GM19455 (cell line): ENCODE data around the gene PRM1.

Experiments used
- ATAC-seq: cut with Tn5 transposase; IDR thresholded peaks from one replicate; pipeline ENCODE4 v1.9.1; 2021; ENCODE audit not compliant: unreplicated experiment

Gene PRM1

DNA sequence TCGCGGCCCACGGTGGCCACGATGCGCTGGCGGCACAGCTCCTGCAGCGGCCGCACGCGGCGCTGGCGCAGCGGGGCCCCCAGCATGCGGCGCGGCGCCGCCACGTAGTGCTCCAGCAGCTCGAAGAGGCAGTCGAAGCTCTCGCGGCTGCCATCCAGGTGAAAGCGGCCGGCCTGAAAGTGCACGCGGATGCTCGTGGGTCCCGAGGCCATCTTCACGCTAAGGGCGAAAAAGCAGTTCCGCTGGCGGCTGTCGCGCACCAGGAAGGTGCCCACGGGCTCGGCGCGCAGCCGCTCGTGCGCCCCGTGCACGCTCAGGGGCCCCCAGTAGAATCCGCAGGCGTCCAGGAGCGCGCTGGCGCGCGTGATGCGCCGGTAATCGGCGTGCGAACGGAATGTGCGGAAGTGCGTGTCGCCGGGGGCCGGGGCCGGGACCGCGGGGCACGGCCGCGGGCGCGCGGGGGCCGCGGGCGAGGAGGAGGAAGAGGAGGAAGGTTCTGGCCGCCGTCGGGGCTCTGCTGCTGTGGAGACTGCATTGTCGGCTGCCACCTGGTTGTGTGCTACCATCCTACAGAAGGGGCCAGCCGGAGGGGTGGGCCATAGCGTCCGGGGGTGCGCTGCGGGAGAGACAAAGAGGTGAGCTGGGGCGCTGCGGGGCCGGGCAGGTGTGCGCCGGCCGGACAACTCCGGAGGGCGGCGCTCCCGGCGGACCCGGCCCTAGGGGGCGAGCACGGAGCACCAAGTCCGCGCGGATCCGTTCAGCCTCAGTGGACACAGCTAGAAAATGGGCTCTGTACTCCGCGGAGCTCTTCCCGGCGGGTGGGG lies 26.0 kb downstream of the PRM1 start:
- ATAC-seq, result no peak

DNA sequence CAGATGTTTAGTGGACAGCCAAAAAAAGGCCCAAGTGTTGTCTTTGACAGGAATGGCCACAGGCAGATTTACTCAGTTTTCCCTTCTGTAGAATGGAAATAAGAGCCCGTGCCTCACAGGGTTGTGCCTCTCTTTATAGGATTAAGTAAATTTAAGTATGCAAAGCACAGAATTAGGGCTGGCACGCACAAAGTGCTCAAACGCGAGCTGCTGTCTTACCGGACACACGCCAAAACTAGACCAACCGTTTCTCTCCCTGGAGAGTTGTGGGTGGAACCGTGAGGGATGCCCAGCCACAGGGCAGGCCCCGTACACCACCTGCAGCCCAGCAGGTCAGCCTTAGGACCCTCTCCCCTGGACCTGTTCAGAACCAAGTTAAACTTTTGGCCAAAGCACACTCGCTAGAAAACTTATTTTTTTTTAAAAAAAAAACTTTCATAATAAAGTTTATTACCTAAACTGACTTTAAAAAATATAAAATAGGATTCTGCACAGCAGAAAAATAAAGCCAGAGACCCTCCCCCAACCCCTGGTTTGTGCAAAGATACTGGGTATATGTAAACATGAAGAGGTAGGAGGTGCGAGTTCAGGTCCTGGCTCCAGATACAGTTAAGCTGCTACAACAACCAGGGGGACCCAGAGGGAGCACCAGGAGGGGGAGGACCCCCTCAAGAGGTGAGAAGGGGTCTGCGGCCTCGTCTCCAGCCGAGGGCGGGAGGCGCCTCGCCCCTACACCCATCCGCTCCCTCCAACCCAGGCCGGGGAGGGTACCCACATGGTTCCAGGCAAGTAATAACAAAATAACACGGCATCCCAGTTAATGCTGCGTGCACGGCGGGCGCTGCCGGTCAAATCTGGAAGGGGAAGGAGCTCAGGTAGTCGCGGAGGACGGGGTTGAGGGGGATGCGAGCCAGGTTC lies 26.9 kb downstream of the PRM1 start:
- ATAC-seq, result no peak

DNA sequence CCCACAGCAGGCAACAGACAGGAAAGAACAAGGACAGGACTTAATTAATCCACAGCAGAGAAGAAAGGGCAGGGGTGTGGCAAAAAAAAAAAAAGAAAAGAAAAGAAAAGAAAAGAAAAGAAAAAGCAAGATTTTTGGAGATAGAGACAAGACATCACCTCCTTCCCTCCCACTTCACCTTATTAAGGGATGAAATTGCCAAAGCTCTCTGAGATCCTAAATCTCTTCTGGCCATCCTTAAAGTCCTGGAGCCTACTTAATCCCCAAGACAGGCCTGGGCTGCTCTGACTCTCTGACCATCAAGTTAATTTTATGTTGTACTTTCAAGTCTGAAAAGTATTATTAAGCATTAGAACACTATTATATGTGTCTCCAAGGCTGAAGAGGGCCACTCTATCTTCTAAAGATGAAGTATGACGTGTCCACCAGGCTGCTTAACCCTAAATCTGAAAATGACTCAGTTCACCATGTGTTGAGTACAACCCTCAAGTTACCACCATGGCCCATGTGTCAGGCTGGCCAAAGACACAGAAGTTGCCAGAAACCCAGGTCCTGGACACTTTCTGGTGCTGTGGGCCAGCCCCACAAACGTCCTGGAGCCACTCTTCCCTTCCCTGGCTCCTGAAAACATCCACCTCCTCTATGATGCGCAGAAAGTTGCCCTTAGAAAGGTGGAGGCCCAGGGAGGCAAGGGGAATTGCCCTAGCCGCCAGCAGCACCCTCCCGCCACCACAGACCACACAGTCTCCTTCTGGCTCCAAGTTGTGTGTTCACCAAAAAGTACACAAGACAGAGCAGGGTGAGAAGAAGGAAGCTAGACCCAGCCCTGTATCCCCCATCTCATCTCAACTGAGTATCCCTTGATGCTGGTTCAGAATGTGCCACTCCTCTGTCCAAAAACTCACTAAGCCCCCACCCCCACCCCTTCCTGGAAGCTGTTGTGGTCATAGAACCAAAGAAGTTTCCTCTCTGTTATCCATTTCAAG lies 27.8 kb downstream of the PRM1 start:
- no peak for ATAC-seq

DNA sequence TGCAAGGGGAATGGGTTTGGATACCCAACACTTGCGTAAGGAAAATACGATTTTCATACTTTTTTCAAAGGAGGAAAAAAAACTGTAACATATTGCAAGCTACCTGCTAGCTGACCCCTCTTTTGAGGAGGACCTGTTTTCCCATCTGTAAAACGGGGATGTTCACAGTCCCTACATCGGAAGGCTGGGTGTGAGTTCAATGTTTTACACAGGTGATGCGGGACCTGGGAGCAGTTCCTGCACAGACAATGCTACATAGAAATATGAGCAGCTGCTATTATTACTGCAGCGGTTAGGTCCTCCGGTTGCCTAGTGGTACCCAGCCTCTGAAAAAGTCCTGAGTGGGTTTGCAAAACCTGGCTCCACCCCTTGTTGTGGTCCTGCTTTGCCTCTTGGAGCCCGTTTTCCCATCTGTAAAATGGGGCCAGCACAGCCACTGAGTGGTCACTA lies 28.6 kb downstream of the PRM1 start:
- ATAC-seq, result no peak

DNA sequence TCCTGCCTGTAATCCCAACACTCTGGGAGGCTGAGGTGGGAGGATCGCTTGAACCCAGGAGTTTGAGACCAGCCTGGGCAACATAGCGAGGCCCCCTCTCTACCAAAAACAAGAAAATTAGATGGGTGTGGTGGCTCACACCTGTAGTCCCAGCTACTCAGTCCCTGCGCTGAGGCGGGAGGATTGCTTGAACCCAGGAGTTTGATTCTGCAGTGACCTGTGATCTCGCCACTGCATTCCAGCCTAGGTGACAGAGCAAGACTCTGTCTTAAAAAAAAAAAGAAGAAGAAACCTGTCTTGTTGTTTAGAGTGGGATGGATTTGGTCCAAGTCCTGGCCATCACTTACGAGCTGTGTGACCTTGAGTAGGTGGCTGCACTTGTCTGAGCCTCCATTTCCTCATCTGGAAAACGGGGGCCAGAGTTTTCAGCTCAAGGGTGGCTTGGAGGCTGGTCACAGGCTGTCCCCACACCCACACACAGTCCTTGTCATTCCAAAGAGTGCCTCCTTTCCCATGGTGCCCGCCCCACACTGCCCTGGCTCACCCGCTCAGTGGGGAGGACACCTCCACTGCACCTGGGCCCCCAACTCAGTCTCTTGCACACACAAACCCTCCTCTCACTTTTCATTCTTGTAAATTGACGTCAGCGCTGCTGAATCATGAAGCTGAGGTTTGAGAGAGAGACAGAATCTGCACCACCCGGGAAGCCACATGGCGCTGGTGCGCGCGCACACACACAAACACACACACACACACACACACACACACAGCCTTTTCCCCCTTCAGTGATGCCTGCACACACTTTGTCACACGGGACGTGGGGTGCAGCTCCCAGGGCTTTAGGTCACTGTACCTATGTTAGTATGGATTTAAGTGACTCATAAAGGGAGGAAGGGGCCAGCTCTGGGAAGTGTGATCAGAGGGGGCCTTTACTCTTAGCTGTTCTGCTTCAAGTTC lies 29.3 kb downstream of the PRM1 start:
- ATAC-seq, result no peak

DNA sequence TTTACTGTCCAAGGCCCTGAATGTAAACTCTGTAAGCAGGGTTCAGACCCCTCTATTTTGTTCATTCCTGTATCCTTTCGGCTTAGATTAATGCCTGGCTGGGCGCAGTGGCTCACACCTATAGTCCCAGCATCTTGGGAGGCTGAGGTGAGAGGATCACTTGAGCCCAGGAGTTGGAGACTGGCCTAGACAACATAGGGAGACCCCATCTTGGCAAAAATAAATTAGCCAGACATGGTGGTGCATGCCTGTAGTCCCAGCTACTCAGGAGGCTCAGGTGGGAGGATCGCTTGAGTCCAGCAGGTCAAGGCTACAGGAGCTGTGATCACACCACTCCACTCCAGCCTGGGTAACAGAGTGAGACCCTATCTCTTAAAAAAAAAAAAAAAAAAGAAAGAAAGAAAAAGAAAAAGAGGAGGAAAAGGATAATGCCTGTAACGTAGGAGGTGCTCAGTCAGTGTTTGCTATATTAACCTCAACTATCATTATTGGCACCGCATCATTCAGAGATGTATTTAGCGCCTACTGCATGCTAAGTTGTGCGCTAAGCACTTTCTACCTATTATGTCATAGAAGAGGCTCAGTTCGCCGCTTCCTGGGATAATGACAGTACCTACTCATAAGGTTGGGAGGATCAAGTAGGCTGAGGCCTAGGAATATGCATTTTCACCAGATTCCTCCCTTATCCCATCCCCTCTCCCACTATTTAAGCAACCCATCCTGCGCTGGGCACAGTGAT lies 30.2 kb downstream of the PRM1 start:
- ATAC-seq, result no peak

DNA sequence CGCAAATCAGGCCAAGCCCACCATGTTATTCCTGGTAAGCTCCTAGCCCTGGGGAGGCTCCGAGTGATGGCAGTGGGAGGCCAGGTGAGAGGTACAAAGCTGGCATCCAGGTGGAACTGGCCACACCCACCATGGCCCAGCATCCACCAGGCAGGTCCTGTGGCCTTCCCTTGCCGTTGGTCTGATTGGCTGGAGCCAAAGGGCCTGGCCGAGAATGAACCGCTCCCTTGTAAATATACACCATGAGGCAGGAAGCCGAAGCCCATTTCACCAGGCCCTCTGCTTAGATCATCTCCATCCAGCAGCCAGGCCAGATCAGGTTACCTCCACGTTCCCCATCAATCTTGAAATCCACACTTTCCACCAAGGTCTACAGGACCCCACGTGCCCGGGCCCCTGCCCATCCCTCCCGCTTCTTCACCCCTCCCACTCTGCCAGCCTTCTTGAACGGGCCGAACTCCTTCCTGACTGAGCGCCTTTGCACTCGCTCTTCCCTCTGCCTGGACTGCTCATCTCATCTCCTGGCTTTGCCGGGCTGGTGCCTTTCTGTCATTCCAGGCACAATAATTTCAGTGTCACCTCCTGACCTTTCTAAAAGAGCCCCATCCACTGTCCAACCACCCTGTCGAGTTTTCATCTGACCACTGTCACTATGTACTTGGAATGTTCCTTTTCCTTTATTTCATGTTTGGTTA lies 30.9 kb downstream of the PRM1 start:
- no peak for ATAC-seq

DNA sequence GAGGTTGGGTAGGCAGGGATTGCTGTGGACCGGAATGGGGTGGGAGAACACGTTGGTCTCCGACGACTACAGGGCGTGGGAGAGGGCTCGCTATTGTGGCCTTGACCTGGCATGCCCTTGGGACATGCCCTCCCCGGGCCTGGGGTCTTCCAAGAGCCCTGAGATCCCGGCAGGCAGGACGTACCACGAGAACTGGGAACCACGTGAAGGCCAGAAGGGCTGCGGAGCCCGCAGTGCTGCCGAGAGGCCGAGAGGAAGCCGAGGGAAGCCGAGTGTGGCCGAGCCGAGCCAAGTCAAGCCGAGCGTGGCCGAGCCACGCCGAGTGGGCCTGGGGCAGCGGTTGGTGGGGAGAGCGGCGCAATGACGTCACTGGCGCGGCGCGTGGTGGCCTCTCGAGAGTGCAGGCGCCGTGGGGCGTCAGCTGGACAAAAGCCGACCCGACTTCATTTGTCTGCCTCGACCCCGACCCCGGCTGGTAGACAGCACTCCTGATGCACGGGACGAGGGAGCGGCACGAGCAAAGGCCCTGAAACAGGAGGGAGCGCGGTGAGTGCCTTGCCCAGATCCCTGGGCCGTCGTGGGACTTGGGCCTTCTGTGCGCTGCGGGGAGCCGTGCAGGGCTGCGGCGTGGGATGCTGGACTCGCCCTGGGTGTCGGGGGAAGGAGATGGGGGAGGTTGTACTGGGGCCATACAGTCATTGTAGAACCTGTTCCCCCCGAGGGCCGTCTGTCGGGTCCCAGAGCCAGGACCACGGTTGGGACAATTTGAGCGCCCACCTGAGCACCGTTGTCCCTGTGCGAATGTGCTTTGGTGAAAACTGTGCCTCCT lies 31.7 kb downstream of the PRM1 start:
- ATAC-seq, result no peak

DNA sequence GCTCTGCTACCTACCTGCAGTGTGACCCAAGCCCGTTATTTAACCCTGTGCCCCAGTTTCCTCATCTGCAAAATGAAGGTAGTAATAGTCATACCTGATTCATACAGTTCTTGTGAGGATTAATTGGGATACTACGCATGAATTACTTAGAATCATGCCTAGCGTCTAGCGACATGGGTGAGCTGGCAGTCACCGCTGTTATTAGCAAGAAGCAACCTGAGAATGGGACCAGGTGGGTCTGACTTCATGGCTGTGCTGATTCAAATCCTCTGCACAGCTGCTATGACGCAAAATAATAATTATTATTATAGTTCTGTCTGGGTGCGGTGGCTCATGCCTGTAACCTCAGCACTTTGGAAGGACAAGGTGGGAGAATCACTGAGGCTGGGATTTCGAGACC lies 33.0 kb downstream of the PRM1 start:
- ATAC-seq, result no peak

DNA sequence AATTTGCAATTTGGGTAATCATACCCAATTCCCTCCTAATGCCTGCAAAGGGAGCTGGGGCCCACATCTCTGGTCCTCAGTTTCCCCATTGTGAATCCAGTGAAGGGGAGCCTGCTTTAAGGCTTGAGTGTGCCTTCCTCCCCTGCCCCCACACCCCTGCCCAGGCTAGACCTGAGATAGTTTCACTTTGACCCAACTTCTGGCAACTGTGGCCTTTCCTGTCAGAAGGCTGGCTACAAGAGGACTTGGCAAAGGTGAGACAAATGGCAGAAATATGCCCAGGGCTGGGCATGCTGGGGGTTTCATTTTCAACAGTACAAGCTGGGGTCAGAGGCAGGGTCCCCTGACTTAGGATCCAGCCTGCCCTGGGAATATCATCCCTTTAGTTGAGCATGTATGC lies 35.1 kb downstream of the PRM1 start:
- ATAC-seq, result no peak

DNA sequence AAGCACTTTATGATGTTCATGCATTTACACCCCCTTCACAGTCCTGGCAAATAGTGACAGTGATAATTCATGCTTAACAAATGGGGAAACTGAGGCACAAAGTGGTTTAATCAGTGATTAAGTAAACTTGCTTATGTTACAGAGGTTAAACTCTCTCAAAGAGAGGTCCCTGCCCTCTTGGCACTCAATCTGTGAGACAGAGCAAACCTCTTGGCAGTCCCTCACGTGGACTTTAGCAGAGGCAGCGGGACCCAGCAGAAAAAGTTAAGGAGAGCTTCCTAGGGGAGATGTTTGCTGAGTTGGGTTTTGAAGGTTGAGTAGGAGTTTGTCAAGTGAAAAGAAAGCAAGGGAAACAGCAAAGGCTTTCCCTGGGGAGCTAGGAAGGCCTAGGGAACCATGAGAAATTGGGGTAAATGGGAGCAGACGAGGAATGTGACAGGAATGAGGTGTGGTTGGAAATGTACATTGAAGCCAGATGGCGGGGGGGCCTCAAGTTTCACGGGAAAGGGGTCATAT lies 35.9 kb downstream of the PRM1 start:
- ATAC-seq, result no peak

DNA sequence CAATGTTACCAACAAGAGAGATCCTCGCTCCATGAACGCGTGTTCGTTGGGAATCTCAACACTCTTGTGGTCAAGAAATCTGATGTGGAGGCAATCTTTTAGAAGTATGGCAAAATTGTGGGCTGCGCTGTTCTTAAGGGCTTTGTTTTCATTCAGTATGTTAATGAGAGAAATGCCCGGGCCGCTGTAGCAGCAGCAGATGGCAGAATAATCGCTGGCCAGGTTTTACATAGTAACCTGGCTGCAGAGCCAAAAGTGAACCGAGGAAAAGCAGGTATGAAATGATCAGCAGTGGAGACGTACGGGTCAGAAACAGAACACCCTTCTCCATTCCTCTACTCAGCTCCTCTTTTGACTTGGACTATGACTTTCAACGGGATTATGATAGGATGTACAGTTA lies 38.5 kb downstream of the PRM1 start:
- no peak for ATAC-seq

DNA sequence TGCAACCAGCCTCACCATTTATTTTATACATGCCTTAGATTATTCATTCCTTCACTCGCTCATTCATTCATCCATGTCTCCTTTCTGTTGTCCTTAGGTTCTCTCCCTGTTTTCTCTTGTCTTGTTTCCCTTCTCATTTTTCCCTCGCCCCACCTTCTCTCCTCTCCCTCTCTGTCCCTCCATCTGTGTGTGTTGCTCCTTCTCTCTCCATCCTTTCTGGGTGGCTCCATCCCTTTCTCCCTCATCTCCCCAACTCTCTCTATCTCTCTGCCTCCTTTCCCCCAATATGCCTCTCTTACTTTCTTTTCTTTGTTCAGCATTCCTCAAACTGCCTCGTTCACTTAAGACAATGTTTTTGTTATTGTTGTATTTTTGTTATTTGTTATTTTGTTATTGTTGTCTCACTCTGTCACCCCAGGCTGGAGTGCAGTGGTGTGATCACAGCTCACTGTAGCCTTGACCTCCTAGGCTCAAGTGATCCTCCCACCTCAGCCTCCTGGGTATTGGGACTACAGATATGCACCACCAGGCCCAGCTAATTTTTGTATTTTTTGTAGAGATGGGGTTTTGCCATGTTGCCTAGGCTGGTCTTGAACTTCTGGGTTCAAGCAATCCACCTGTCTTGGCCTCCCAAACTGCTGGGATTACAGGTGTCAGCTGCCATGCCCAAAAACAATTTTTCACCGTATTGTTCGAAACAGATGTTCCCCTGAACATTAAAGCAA lies 39.5 kb downstream of the PRM1 start:
- no peak for ATAC-seq

DNA sequence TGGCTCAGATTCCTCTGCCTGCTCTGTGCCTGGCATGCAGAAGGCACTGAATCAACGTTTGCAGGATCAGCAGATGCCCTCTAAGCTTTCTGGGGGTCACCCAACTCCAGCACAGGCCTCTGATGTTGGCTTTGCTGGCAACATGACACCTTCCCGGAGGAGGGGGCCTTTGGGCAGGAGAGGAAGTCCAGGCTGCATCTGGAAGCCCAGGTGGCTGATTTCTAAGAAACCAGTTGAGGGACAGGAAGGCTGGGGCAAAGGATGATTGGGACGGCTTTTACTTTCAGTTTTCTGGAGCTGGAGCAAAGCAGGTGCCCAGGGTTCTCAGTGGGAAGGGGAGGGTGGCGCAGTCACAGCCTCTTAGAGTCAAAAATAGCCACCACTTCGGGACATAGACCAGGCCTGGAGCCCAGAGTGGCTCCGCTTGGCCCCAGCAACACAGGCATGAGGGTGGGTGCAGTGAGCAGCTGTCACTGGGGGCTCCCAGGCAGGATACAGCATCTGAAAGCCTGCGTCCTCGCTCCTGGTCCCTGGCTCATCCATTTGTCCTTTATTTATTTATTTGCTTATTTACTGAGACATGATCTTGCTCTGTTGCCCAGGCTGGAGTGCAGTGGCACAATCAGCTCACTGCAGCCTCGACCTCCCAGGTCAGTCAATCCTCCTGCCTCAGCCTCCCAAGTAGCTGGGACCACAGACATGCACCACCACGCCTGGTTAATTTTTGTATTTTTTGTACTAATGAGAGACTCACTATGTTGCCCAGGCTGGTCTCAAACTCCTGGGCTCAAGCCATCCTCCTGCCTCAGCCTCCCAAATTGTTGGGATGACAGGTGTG lies 40.3 kb downstream of the PRM1 start:
- ATAC-seq, result no peak

DNA sequence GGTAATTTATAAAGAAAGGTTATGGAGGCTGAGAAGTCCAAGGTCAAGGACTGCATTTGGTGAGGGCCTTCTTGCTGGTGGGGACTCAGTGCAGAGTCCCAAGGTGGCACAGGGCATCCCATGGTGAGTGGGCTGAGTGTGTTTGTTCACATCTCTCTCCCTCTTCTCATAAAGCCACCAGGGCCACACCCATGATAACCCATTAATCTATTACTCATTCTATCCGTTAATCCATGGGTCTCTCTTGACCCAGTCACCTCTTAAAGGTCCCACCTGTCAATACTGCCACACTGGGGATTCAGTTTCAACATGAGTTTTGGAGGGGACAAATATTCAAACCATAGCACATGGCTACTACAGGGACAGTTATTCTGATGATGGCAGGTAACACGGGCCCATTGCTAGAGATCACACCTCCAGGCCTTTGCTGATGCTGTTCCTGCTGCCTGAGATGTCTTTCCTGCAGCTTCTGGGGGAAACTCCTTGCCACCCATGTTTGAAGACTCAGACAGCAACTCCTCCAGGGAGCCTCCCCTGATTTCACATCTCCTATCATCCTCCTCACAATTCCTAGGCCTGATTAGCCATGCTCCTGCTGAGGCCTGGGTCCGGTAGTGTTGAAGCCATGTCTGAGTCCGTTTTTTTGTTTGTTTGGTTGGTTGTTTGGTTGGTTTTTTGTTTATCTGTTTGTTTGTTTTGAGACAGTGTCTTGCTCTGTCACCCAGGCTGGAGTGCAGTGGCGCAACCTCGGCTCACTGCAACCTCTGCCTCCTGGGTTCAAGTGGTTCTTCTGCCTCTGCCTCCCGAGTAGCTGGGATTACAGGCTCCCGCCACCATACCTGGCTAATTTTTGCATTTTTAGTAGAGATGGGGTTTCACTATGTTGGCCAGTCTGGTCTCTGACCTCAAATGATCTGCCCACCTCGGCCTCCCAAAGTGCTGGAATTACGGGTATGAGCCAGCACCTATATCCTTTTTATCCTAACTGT lies 41.2 kb downstream of the PRM1 start:
- ATAC-seq, result no peak
